ENCODE data around the gene CMBL. TPM values are rescaled to one million over a fixed set of nuclear protein-coding genes. Genes with fewer than 3 reads are reported as not detected.

Gene CMBL
- total RNA-seq, 1 experiment from 2014 or later: 12.9 TPM

GRCh38 chr5:10279925-10280720 lies 27.6 kb downstream of the CMBL start:
- intact Hi-C loops (cut with micrococcal nuclease; ENCODE audit: unreplicated experiment): loop anchor here (5.0 kb wide), 1 partner anchor 157 kb away; no protein-coding TSS in a partner anchor
- Mint-ChIP-seq H3K4me1 (ENCODE audit: low read depth, unreplicated experiment) (peaks cover 8% of the 10 kb centered on the region), H3K4me3 (ENCODE audit: low read depth, unreplicated experiment) (no peak overlapping the region), H3K27me3 (ENCODE audit: unreplicated experiment) (no peaks in the 10 kb centered on the region), H3K36me3 (ENCODE audit: insufficient read depth, unreplicated experiment) (no peaks in the 10 kb centered on the region), H3K27ac (ENCODE audit: unreplicated experiment) (no peak overlapping the region), H3K9me3 (ENCODE audit: low read depth, unreplicated experiment) (no peaks in the 10 kb centered on the region)
- no peak for DNase-seq
- TF ChIP-seq, protein P1, sequence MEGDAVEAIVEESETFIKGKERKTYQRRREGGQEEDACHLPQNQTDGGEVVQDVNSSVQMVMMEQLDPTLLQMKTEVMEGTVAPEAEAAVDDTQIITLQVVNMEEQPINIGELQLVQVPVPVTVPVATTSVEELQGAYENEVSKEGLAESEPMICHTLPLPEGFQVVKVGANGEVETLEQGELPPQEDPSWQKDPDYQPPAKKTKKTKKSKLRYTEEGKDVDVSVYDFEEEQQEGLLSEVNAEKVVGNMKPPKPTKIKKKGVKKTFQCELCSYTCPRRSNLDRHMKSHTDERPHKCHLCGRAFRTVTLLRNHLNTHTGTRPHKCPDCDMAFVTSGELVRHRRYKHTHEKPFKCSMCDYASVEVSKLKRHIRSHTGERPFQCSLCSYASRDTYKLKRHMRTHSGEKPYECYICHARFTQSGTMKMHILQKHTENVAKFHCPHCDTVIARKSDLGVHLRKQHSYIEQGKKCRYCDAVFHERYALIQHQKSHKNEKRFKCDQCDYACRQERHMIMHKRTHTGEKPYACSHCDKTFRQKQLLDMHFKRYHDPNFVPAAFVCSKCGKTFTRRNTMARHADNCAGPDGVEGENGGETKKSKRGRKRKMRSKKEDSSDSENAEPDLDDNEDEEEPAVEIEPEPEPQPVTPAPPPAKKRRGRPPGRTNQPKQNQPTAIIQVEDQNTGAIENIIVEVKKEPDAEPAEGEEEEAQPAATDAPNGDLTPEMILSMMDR (IDR thresholded peaks at IDR 0.05; ENCODE audit: unreplicated experiment): no peak
- BruUV-seq (replicated peaks): no TSS peak
- CTCF ChIA-PET: no interaction called here

GRCh38 chr5:10279328-10279727 lies 28.4 kb downstream of the CMBL start:
- no peaks in the 10 kb centered on the region for H3K36me3 Mint-ChIP-seq (ENCODE audit: insufficient read depth, unreplicated experiment)
- DNase-seq: no peak
- intact Hi-C loops (cut with micrococcal nuclease; ENCODE audit: unreplicated experiment): no loop called here
- no peak overlapping the region for H3K4me3 Mint-ChIP-seq (ENCODE audit: low read depth, unreplicated experiment)
- no peaks in the 10 kb centered on the region for H3K27me3 Mint-ChIP-seq (ENCODE audit: unreplicated experiment)
- CTCF ChIA-PET: no interaction called here
- H3K27ac Mint-ChIP-seq (ENCODE audit: unreplicated experiment): no peak overlapping the region
- TF ChIP-seq, protein P1 (IDR thresholded peaks at IDR 0.05; ENCODE audit: unreplicated experiment): no peak
- H3K9me3 Mint-ChIP-seq (ENCODE audit: low read depth, unreplicated experiment): no peaks in the 10 kb centered on the region
- H3K4me1 Mint-ChIP-seq (ENCODE audit: low read depth, unreplicated experiment): peaks cover 8% of the 10 kb centered on the region
- BruUV-seq (replicated peaks): TSS peak; percentile 88

DNA sequence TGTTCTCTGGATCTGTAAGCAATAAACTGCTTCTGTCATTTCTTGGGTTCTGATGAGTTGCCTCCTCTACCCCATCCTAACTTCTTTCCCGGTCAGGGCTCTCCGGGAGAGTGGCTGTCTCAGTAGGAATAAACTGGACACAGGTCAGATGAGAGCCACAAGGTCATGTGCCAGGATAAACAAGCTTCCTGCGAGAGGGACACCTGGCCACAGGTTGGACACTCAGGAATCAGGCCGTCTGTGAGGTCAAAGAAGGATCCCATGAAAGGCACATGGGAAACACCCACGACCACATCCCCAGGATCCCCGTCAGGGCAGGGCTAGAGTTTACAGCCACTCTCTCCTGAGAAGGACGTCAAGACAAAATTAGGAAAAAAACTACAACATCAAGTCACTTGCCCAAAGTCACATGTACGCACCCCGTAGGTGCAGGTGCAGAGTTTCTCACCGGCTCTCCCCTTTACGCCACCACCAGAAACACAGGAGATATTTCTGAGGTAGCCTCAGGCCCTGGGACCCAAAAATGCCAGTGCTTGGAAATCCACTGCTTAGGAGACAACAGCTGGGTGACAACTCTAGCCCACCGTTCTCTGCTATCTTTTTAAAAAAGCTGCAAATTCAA lies 28.9 kb downstream of the CMBL start:
- no peaks in the 10 kb centered on the region for H3K27me3 Mint-ChIP-seq (ENCODE audit: unreplicated experiment)
- DNase-seq: no peak
- BruUV-seq (replicated peaks): no TSS peak
- H3K4me1 Mint-ChIP-seq (ENCODE audit: low read depth, unreplicated experiment): peaks cover 5% of the 10 kb centered on the region
- no peaks in the 10 kb centered on the region for H3K9me3 Mint-ChIP-seq (ENCODE audit: low read depth, unreplicated experiment)
- TF ChIP-seq, protein P1 (IDR thresholded peaks at IDR 0.05; ENCODE audit: unreplicated experiment): no peak
- no peak overlapping the region for H3K4me3 Mint-ChIP-seq (ENCODE audit: low read depth, unreplicated experiment)
- H3K36me3 Mint-ChIP-seq (ENCODE audit: insufficient read depth, unreplicated experiment): no peaks in the 10 kb centered on the region
- intact Hi-C loops (cut with micrococcal nuclease; ENCODE audit: unreplicated experiment): no loop called here
- CTCF ChIA-PET: no interaction called here
- no peak overlapping the region for H3K27ac Mint-ChIP-seq (ENCODE audit: unreplicated experiment)

DNA sequence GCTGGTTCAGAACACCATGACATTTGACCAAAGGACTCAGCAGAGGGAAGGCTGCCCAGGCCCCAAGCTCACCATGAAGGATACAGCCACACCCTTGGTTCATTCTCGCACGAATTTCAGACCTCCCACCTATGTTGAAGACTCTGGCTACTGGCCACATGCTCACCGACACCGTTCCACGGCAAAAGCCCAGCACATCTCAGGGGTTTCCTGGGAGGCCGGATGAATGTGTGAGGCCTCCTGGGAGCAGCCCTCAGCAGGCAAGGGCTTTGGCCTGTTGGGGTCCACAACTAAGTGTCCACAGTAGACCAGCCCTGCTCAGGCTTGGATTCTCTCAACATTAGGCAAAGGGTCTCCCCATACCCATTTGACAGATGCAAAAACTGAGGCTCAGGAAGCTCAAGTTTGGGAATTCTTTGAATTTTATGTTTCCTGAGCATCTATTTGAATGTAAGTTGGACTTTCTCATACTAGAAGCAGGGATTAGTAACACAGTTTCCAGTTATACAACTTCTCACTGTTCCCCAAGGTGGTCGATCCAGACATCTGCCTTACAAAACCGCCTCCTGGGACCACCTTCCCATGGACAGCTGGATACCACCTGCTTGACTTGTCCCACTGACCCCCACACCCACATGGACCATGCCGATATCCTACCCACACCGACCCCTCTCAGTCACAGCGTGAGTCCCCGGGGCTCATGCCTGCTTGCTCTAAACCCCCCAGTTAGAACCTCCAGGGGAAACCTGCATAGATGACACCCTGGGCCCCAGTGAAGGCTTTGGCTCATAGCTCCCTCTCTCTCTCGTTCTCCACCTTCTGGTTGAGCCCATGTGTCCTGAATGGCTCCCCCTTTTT lies 29.7 kb downstream of the CMBL start:
- Mint-ChIP-seq H3K4me1 (ENCODE audit: low read depth, unreplicated experiment) (no peaks in the 10 kb centered on the region), H3K9me3 (ENCODE audit: low read depth, unreplicated experiment) (no peaks in the 10 kb centered on the region), H3K27ac (ENCODE audit: unreplicated experiment) (no peak overlapping the region), H3K27me3 (ENCODE audit: unreplicated experiment) (no peaks in the 10 kb centered on the region), H3K36me3 (ENCODE audit: insufficient read depth, unreplicated experiment) (no peaks in the 10 kb centered on the region), H3K4me3 (ENCODE audit: low read depth, unreplicated experiment) (no peak overlapping the region)
- TF ChIP-seq, protein P1 (IDR thresholded peaks at IDR 0.05; ENCODE audit: unreplicated experiment): no peak
- intact Hi-C loops (cut with micrococcal nuclease; ENCODE audit: unreplicated experiment): no loop called here
- DNase-seq: no peak
- CTCF ChIA-PET: no interaction called here
- BruUV-seq (replicated peaks): no TSS peak
